ENCODE measurements around the gene ZHX3.

DNA sequence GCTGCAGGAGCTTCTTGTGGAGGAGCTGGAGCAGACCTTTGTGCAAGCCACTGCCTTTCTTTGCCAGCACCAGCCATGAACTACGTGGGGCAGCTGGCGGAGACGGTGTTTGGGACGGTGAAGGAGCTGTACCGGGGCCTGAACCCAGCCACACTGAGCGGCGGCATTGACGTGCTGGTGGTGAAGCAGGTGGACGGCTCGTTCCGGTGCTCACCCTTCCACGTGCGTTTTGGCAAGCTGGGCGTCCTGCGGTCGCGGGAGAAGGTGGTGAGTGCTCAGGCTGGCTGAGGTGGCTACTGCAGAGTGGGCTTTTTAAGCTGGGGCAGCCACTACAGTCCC, 28.2 kb upstream of the ZHX3 start:
- TF ChIP-seq CTCF (IDR thresholded peaks at IDR 0.05) = no peak
- TF ChIP-seq POLR2A (IDR thresholded peaks at IDR 0.05) = no peak

All from right lobe of liver (tissue), 4 donors.